ENCODE data around the gene DPT. TPM values are rescaled to one million over a fixed set of nuclear protein-coding genes. Genes with fewer than 3 reads are reported as not detected.
"Not testable (repeated sequence)": the region's sequence is repeated elsewhere in the genome, so short reads cannot be mapped to it uniquely, and the experiment has no call there.

Gene DPT
- total RNA-seq, result not detected in 2 replicates

DNA sequence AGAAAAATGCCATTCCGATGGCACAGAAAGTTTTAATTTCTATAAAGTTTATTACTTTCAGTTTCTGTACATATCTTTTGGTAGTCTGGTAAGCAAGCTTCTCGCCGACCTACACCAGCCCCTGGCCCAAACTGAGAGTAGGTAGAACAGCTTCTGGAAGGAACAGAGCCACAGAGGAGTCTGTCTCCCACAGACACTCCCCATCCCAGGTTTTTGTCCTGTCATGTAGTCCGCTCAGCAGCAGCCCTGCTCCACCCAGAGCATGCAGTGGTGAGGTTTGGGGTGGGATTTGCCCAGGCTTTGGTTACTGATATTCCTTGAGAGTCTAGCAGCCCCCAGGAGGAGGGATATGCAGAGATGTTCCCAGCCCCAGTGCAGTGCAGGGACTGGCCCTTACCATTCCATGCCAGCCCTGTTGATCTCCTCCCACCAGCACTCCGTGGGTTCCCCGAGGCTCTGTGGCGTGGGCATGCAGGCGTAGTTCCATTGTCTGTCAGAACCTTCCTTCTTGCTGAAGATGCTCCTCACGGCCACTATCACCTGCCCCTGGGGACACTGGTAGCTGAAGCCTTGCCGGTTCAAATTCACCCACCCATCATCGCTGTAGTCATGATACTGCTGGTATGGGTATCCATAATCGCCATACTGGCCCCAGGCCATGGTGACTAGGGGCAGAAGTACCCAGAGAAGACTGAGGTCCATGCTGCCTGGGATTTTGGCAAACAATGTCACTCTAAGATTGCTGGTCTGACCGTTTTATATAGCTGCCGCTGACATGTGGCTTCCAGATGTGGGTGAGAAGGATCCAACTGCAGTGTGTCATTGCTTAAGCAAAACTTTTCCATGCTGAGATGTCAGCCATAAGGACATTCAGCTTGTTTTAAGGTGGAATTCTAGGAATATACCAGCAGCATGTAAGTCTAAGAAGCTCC is at the start of gene DPT:
TSS of gene DPT (minus strand) at position 734 of the 932 bp plus-strand sequence. CDS start at position 702, 32 bp downstream.
- DNase-seq, result no peak

DNA sequence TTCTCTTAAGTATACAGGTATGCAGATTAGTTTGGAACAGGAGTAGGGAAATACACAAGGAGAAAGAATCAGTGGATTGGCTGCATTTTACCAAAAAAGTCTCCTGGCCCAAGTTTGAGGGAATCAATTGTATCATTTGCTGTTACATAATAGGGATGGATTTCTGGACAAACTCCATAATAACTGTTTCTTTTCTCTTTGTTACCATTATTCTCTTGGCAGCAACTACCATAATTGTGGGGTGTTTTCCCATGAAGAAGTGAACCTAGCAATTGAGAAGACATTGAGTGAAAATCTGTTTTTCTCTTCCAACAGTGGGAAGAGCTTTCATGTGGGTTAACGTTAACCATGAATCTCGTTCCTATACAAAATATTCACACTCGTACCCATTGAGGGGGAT is 46.4 kb upstream of the DPT start:
- no peak for DNase-seq

DNA sequence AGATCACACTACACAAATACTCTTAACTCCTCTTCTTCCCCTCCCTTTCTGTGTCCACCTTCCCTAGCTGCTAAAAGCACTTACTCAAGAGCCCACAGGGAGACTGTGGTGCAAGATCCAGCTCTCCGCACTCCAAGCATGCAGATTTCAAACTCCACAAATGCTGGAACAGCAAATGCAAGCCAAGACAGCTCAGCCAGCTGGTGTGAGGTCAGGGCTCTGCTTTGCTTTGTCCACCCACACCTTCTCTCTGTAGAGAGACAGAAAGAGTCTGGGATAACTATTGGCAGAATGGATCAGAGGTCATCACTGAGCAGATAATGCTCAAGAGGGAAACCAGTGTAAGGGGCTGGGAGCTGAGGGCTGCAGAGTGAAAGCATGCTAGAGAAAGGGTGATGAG is 45.2 kb upstream of the DPT start:
- DNase-seq, result no peak

DNA sequence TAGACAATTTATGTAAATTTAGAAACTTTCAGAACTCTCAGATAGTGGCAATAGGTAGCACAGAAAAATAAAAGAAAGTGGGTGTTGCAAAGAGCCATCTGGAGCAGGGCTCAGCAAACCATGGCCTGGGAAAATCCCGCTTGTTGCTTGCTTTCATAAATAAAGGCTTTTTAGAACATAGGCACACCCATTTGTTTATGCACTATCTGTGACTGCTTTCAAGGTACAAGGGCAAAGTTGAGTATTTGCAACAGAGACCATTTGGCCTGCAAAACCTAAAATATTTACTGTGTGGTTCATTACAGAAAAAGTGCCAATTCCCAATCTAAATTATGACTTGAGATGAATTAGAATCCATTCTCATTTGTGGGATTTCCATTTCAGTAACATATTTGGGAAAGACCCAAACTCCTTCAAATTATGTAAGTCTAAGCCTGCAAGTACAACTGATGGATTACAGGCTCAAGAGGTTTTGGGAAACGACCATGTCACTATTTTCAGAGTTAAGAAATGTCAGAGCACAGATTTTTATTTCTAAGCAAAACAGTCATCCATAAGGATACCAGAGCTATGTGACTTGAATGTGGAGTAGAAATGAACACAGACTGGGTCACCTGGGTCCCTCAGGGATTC is 43.5 kb upstream of the DPT start:
- DNase-seq, result no peak

GRCh38 chr1:168771104-168771630 is 42.2 kb upstream of the DPT start:
- DNase-seq, result no peak

- not testable (repeated sequence) for DNase-seq
Measured at GRCh38 chr1:168769893-168770292, 40.9 kb upstream of the DPT start.

DNA sequence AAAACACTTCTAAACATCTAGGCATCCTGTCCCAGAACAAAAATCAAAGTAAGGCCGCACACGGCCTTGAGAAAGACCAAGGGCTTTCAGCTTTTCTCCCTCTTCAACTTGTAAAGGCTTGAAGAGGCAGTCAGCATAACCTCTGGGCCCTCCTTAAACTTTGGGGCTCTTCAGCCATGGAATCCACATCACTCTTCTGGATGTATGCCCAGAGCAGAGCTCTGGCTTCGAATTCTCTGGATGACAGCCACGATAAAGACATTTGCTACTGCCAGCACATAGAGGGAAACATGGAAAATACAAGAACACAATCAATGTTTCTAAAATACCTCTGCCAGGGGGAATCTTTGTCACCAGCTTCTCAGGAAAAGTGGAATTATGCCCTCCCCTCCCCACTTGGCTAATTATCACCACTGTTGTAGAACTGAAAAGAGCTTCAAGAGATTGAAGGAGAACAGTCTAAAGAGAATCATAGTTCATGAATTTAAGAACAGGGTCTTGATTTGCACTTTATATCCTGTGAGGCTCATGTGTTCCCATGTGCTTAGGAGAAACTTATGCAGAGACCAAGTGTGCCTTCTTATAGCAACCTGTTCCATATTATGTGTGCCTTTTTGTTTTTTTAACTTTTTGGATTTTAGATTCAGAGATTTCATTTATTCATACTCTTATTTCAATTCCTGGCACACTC is 39.0 kb upstream of the DPT start:
- no peak for DNase-seq

DNA sequence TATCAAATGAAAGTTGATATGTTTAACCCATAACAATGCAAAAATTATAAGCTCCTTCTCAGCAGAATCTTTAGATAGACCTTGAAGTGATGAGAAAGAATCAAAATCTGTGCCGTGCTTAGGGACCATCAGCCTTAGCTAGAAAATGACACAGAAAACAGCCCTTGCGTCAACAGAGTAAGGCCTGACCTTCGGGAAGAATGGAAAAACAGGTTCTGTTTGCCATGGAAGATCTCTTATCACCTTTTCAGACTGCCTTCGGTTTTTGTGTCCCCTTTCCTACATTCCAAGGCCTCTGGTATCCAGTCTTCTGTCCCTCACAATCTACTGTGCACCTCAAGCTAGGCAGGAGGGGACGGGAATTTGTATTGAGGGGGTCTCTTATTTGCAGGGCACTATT is 37.6 kb upstream of the DPT start:
- no peak for DNase-seq

DNA sequence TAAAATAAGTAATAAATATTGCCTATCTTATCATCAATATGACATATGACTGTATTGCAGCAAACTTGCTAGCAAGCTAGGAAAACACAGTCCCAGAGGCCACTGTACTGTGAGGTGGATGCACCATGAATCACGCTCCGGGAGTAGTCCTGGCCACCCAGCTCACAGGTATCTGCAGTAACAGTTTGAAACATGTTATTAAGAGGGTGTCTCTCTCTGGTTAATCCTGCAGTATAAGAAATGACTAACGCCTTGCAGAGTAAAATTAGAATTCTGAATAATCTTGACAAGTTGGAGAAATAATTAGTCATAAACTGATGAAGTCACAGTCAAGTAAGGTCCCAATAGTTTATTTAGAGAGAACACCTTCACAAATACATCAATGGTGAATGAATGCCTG is 34.0 kb upstream of the DPT start:
- no peak for DNase-seq

DNA sequence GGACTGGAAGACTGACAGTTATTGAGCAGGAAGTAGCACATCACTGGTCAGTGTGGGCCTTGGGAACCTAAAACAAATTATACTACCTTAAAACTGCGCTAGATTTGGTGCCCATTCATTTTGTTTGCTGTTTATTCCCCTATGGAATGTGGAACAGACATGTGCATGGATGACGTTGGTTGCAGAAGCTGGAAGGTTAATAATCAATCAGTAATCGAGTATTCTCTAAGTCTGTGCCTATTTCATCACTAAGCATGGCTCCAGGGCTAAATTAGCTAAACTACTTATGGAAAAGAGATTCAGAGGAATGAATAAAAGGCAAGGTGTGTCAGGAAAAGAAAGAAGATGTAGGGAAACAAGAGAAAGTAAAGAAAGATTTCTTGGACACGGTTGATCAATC is 33.5 kb upstream of the DPT start:
- DNase-seq, result no peak

GRCh38 chr1:168760781-168761180 is 31.8 kb upstream of the DPT start:
- no peak for DNase-seq

- DNase-seq, result no peak
Measured at GRCh38 chr1:168760241-168760640, 31.2 kb upstream of the DPT start.

DNA sequence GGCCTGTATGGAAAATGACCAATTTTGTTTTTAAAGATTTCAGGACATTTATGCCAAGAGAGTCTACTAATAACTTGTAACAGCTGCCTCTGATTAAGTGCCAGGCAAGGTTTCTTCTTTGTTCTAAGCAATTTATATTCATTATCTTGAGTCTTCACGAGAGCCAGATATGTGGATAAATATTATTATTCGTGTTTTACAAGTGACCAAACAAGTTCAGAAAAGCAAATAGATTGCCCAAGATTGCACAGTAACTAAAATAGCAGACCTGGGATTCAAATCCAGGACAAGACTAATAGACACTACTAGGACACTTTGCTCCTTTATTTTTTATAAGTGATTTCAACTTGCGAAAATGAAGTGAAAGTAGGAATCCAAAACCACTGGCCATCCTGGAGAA is 30.1 kb upstream of the DPT start:
- DNase-seq, result no peak

DNA sequence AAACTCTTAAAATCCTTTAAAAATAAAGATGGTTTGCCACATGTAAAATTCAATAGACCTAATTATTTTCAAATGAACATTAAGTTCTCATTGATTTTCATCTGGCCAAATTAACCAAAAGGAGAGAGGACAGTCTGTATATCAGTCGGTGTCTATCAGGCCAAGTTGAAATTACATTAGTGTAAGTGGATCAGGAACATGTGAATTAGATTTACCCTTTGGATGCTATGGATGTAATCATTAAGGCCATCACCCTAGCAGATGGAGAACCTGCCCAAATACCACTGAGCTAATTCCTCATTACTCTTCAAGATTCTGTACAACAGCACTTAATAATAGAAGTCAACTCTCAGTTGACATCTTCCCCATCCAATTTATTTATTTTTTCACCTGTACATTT is 29.5 kb upstream of the DPT start:
- no peak for DNase-seq

GRCh38 chr1:168755800-168756418 is 26.9 kb upstream of the DPT start:
- no peak for DNase-seq

DNA sequence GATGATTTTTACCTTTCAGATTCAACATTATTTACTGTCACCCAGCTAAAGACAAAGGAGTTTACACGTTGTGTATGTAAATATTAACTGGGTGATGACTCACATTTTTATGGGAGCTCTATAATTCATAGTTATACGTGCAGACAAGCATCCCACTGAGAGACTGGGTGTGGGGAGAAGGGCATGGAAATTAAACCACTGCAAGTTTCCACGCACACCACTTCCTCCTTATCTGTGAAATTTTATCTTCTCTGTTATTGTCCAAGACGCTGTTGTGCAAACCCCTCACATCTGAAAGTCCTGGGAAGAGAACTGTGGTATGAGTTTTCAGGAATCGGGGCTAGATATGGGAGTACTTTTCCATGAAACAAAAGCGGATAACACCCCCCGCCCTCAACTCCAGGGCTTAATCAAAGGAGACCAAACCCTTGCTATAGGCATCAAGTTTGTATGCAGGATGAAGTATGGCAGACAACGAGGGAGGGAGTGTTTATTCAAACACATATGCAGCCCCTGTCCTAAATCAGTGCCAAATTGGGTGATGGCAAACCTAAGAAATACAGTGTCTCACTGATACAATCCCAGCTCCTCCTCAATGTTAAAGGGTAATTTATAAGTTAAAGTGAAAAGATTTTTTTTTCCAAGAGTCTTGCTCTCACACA is 23.3 kb upstream of the DPT start:
- DNase-seq, result no peak

DNA sequence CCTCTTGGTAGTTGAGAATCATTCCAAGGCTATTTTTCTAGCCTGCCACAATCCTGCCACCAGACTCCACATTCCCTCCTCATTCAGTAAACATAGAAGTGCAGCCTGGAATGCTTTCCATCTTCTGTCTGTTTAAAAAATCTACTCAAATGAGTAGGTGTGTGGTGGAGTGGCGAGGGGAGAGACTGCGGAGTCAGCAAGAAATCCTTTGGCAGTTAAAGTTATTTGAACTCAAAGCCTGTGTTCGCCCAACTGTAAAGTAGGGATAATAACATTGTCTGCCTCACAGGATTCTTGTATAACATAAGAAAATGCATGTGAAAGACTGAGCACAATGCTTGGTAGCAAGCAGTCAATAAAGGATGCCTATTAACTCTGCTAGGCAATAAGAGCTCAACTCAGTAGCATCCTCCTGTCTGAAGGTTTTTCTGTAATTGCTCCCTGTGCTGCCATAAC is 22.2 kb upstream of the DPT start:
- no peak for DNase-seq

DNA sequence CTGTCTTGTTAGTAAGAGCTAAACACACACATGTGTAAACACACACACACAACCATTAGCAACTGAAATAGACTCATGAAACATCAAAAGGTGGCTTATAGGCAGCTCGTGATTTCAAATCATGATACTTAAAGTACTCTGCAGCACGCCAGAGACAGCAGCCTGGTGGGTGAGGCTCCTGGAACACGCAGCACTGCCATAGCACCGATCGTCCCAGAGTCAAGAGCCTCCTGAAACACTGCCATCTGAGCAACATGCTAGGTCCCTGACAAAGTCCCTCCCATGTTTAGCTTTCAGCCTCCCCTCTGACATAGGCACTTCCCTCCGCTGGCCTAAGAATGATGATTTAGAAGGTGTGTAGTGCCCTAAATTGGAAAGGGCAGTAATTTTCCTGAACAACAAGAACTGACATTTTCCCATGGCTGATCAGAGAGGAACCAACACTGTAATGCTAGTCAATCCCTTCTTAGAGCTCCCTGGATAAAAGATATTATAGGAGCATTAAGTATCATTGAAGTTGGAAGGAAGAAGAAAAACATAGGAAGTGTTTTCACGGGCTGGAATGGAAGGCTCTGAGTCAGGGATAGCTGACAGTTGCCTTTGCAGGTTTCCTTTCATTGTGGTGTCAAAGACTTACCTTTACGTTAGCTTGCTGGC is 14.1 kb upstream of the DPT start:
- no peak for DNase-seq

- no peak for DNase-seq
Measured at GRCh38 chr1:168742386-168742785, 13.4 kb upstream of the DPT start.

- DNase-seq, result no peak
Measured at GRCh38 chr1:168739908-168740307, 10.9 kb upstream of the DPT start.

DNA sequence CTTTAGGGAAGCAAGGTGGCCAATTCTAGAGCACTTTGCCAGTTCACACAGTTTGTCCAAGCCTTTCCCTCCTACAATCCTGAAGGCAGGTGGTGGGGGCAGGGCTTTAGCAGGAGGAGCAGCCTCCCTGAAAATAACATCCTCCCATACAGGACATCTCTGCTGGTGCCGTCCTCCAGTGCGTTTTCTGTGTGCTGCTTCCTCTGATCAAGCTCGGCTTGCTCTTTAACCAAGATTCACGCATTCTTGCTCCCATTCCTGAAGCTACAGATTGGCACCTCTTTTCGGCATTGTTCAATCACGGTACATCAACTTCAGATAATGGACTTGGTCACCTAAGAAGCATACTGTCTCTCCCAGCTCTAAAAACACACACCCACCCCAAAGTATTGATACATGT is 7.5 kb upstream of the DPT start:
- DNase-seq, result no peak

DNA sequence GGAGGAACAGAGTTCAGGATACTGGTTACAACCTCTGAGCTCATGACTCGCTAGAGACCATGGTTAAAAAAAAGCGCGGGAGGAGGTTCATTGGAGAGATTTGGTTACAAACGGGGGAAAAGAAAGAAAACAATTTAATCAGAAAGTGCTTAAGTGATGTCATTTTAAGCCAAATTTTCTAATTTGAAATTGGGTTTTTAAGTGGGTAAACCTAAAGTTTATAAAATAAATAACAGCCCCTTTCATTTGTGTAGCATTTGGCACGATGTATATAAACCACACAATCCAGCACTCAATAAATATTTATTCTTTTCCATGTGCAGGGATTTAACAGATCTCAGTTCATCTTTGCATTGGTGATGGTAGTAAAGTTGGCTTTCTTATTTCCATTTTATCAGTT is 7.0 kb upstream of the DPT start:
- DNase-seq, result no peak

Data from dermis blood vessel endothelial cell (primary cell).